GM12878 (cell line): Measurements from ENCODE around the gene DMBX1. TPM values are rescaled to one million over a fixed set of nuclear protein-coding genes. Genes with fewer than 3 reads are reported as not detected.

Source experiments
- ATAC-seq: fragments of 200-7000 bp; cut with Tn5 transposase; 3 replicates; pipeline ENCODE4 v1.9.1; 2020; ENCODE audit warnings: mild to moderate bottlenecking, moderate library complexity
- BruUV-seq: library from RNA; stranded (reverse); fragments of 400-500 nt; replicated peaks from 2 replicates; lab custom pipeline; 2021; lab: Mats Ljungman, UMichigan
- CTCF ChIA-PET: fragments of 300-600 bp; sonication (Branson Sonifier 250); formaldehyde crosslinking; extraction: SDS; loops from one replicate; lab custom pipeline; 2021; ENCODE audit warnings: inconsistent platforms; lab: Yijun Ruan, JAX
- POLR2A ChIA-PET: fragments of 350-600 bp; formaldehyde crosslinking; extraction: SDS; loops from one replicate; lab custom pipeline; 2021; ENCODE audit warnings: inconsistent platforms; lab: Charles Lee
- RAD21 ChIA-PET: fragments of 300-600 bp; sonication (Branson Sonifier 250); formaldehyde crosslinking; loops from one replicate; lab custom pipeline; 2023; ENCODE audit warnings: antibody characterized with exemption; ENCODE audit not compliant: unreplicated experiment; lab: Charles Lee
- SMC1A ChIA-PET: fragments of 300-600 bp; sonication (Branson Sonifier 250); formaldehyde crosslinking; loops from one replicate; lab custom pipeline; 2023; ENCODE audit not compliant: unreplicated experiment, uncharacterized antibody; lab: Charles Lee
- DNase-seq: peaks from one replicate; pipeline ENCODE4 v3.0.0-alpha.2; 2011; ENCODE audit warnings: low read depth, low spot score
- FAIRE-seq: peaks from 3 replicates; lab custom pipeline; 2011; peaks lifted over from hg19 to GRCh38; lab: Jason Lieb, UNC
- H2AFZ ChIP-seq: 2 replicates; pipeline ENCODE4 v1.6.0; 2011; ENCODE audit warnings: low read depth, low read length, control low read depth; ENCODE audit not compliant: control insufficient read depth
- H3K27ac ChIP-seq: 2 replicates; pipeline ENCODE4 v1.5.1; 2011; ENCODE audit warnings: control low read depth; ENCODE audit not compliant: control insufficient read depth, insufficient read depth
- H3K27me3 ChIP-seq, 2 experiments: replicated peaks in 1 of 2; 2 replicates each; pipeline versions ENCODE4 v1.6.0 to v1.6.1; 2011; ENCODE audit warnings: low read length in 1 of 2; ENCODE audit not compliant: control insufficient read depth in 2 of 2, insufficient read depth in 2 of 2
- H3K36me3 ChIP-seq, 2 experiments: 2 replicates each; pipeline ENCODE4 v1.5.1; 2011; ENCODE audit warnings: low read length in 1 of 2; ENCODE audit not compliant: control insufficient read depth in 2 of 2, insufficient read depth in 2 of 2
- H3K4me1 ChIP-seq: 2 replicates; pipeline ENCODE4 v1.6.1; 2011; ENCODE audit warnings: mild to moderate bottlenecking, low read length, moderate library complexity, mixed read lengths; ENCODE audit not compliant: control insufficient read depth, insufficient read depth
- H3K4me2 ChIP-seq: 2 replicates; pipeline ENCODE4 v1.6.0; 2011; ENCODE audit warnings: control low read depth; ENCODE audit not compliant: control insufficient read depth, insufficient read depth
- H3K4me3 ChIP-seq: fragments of 200-600 bp; sonication (generic); 2 replicates; pipeline ENCODE4 v1.5.1; 2016
- H3K79me2 ChIP-seq: 2 replicates; pipeline ENCODE4 v1.6.0; 2011; ENCODE audit warnings: low read length; ENCODE audit not compliant: control insufficient read depth, insufficient read depth
- H3K9ac ChIP-seq: 2 replicates; pipeline ENCODE4 v1.8.0; 2011; ENCODE audit warnings: low read length, control low read depth, mixed read lengths; ENCODE audit not compliant: control insufficient read depth, insufficient read depth
- H3K9me3 ChIP-seq: replicated peaks from 3 replicates; pipeline ENCODE4 v1.5.1; 2011; ENCODE audit warnings: mild to moderate bottlenecking, low read length; ENCODE audit not compliant: control insufficient read depth, insufficient read depth
- H4K20me1 ChIP-seq: 2 replicates; pipeline ENCODE4 v1.6.0; 2011; ENCODE audit not compliant: control insufficient read depth, insufficient read depth
- ASH2L ChIP-seq: fragments of 300-600, 200-600 bp; sonication (generic); IDR thresholded peaks from 2 replicates; pipeline ENCODE4 v1.6.1; 2017; ENCODE audit warnings: low read depth, mild to moderate bottlenecking, borderline replicate concordance
- BMI1 ChIP-seq: fragments of 450-650 bp; IDR thresholded peaks from 2 replicates; pipeline ENCODE4 v1.6.1; 2016; ENCODE audit warnings: mild to moderate bottlenecking, moderate library complexity, borderline replicate concordance
- CREB1 ChIP-seq: IDR thresholded peaks from 2 replicates; pipeline ENCODE4 v1.6.1; 2012; ENCODE audit warnings: low read depth, mild to moderate bottlenecking, inconsistent platforms
- ESRRA ChIP-seq: IDR thresholded peaks from 2 replicates; pipeline ENCODE4 v1.6.1; 2012; ENCODE audit warnings: mild to moderate bottlenecking, low read length, improper control_type of control experiment
- EZH2 ChIP-seq: IDR thresholded peaks from 2 replicates; pipeline ENCODE4 v1.6.1; 2012; ENCODE audit warnings: low read depth, mild to moderate bottlenecking, control low read depth, inconsistent platforms, low read length, borderline replicate concordance; ENCODE audit not compliant: control insufficient read depth
- FOXK2 ChIP-seq: fragments of 450-650 bp; IDR thresholded peaks from 2 replicates; pipeline ENCODE4 v1.6.1; 2017; ENCODE audit warnings: mild to moderate bottlenecking, moderate library complexity
- GABPA ChIP-seq: IDR thresholded peaks from 2 replicates; pipeline ENCODE4 v1.6.1; 2014; ENCODE audit warnings: antibody characterized with exemption, low read depth, mild to moderate bottlenecking, inconsistent platforms
- GATAD2B ChIP-seq: fragments of 450-650 bp; conservative IDR thresholded peaks from 2 replicates; pipeline ENCODE4 v1.6.1; 2017; ENCODE audit warnings: low read depth, mild to moderate bottlenecking, moderate library complexity
- IKZF1 ChIP-seq: fragments of 450-650 bp; conservative IDR thresholded peaks from 2 replicates; pipeline ENCODE4 v1.6.1; 2017; ENCODE audit warnings: antibody characterized with exemption, mild to moderate bottlenecking
- IKZF2 ChIP-seq, 2 experiments: fragments of 450-650 bp; IDR thresholded peaks; 2 replicates each; pipeline ENCODE4 v1.6.1; 2017; ENCODE audit warnings: mild to moderate bottlenecking in 2 of 2, moderate library complexity in 2 of 2
- PBX3 ChIP-seq: IDR thresholded peaks from 2 replicates; pipeline ENCODE4 v1.6.1; 2011; ENCODE audit warnings: mild to moderate bottlenecking, low read depth, low read length, moderate library complexity; ENCODE audit not compliant: insufficient replicate concordance
- POU2F2 ChIP-seq: IDR thresholded peaks from 3 replicates; pipeline ENCODE4 v1.6.1; 2011; ENCODE audit warnings: low read depth, mild to moderate bottlenecking, low read length, borderline replicate concordance
- RCOR1 ChIP-seq: conservative IDR thresholded peaks from 2 replicates; pipeline ENCODE4 v1.6.1; 2012; ENCODE audit warnings: low read depth, low read length, improper control_type of control experiment
- RUNX3 ChIP-seq: IDR thresholded peaks from 2 replicates; pipeline ENCODE4 v1.6.1; 2012; ENCODE audit warnings: low read length, inconsistent platforms
- YBX1 ChIP-seq: fragments of 450-650 bp; IDR thresholded peaks from 2 replicates; pipeline ENCODE4 v1.6.1; 2016; ENCODE audit warnings: antibody characterized with exemption
- WGBS: methylation state at CpG from one replicate; pipeline ENCODE4 v1.1.6; 2016; ENCODE audit warnings: low lambda C conversion rate; ENCODE audit not compliant: insufficient replicate concordance, insufficient coverage; ENCODE audit errors: missing lambda C conversion rate; 5-methylcytosine and 5-hydroxymethylcytosine counted together
- in situ Hi-C: fragments of 300-500 bp; cut with MboI; formaldehyde crosslinking; loops from 9 replicates; pipeline ENCODE4 v1.14.3; 2018; ENCODE audit warnings: mixed read lengths
- intact Hi-C: fragments of 100-400 bp; cut with micrococcal nuclease; formaldehyde crosslinking; loops from one replicate; pipeline ENCODE4 v1.14.2; 2022; ENCODE audit not compliant: unreplicated experiment
- polyA plus RNA-seq, 11 experiments: library from polyadenylated mRNA; depleted of rRNA in 4 of 11; unstranded in 6 of 11; stranded (reverse) in 5 of 11; fragments of >200 nt; fragmentation: Nextera tagmentation in 4 of 11; fragmentation: Illumina TruSeq in 1 of 11; extraction: Ambion mirVana in 4 of 11; extraction: Trizol in 1 of 11; gene quantifications; 1 replicate in 1 of 11; 2 replicates in 10 of 11; pipeline versions ENCODE4 v1.2.1 to v1.2.3, GENCODE V29; 2011 to 2016; ENCODE audit warnings: inconsistent platforms in 2 of 11, missing spikeins in 2 of 11, low read depth in 1 of 11
- total RNA-seq, 4 experiments: library from RNA; depleted of rRNA in 3 of 4; stranded (reverse); fragments of >200 nt in 3 of 4; fragmentation: Illumina TruSeq in 1 of 4; extraction: Trizol in 1 of 4; gene quantifications; 2 replicates each; pipeline versions ENCODE4 v1.2.1 to v1.2.3, GENCODE V29; 2013 to 2021
- TF ChIP-seq, protein P1 (sequence below): fragments of 150-350 bp; IDR thresholded peaks from 2 replicates; pipeline ENCODE4 v1.6.1; 2014; ENCODE audit warnings: mild to moderate bottlenecking, low read depth, low read length

DMBX1 gene
- total and polyA plus RNA-seq, 10 of the 15 experiments (the other 5 are each of a cell fraction or from before 2014, with no cell fraction given): 0.03 TPM; not detected in 9

- no peak overlapping the region for H3K4me3 ChIP-seq
- no peaks in the 10 kb centered on the region for H4K20me1 ChIP-seq
- no peak overlapping the region for H2AFZ ChIP-seq
- H3K4me2 ChIP-seq: no peak overlapping the region
- SMC1A ChIA-PET: no interaction called here
- in situ Hi-C loops: no loop called here
- POLR2A ChIA-PET: no interaction called here
- WGBS: 36% methylated on average over 10 of the region's 10 CpGs
- RAD21 ChIA-PET: no interaction called here
- H3K79me2 ChIP-seq: no peaks in the 10 kb centered on the region
- DNase-seq (no peak), ATAC-seq (no peak), FAIRE-seq (no peak)
- no TSS peak for BruUV-seq
- no peak for TF ChIP-seq EZH2
- TF ChIP-seq, all 136 proteins: peak for 0
- Histone ChIP-seq H3K27ac (no peak overlapping the region), H3K9ac (no peak overlapping the region), H3K4me1 (peaks cover 3% of the 10 kb centered on the region; the same call in 1 of the 2 replicates), H3K27me3 (no peaks in the 10 kb centered on the region; a peak in 1 of 4 replicates), H3K9me3 (no peaks in the 10 kb centered on the region), H3K36me3 (no peaks in the 10 kb centered on the region)
- CTCF ChIA-PET: interaction anchor here (0.8 to 2.3 kb wide), 3 partner anchors 10 to 40 kb away, joined by 3 to 7 read pairs (median 3); no protein-coding TSS in a partner anchor
- intact Hi-C loops: no loop called here
These were observed 27.5 kb downstream of the DMBX1 start for GRCh38 chr1:46517010-46517600.

DNA sequence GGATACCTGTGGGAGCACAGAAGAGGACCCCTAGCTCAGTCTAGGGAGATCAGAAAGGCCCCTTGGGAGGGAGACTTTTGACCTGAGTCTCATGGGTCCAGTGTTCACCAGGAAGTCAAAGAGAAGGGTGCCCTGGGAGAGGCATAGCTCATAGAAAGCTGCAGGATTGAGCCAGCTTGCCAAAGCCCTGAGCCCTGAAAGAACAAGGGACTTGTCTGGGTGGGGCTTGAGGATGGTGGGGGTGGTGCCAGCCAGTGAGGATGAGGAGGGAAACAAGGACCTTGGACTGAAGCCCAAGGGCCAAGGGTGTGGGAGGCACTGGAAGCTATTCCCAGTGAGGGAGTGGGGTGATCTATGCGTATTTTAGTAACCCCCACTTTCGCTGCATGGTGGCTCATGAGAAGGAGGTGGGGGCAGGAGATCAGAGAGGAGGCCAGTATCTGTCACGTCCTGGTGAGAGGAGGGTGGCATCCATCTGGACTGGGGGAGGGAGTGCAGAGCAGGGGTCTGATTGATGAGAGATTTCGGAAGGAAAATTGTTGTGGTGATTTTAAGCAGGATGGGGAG, 28.4 kb downstream of the DMBX1 start:
- H3K9me3 ChIP-seq: no peaks in the 10 kb centered on the region
- ChIA-PET RAD21 (no interaction called here), SMC1A (no interaction called here), POLR2A (no interaction called here), CTCF (interaction anchor here (1.7 to 2.3 kb wide), 2 partner anchors 9 to 10 kb away, joined by 3 to 7 read pairs; no protein-coding TSS in a partner anchor)
- FAIRE-seq (no peak), ATAC-seq (no peak), DNase-seq (no peak)
- no peak overlapping the region for H3K4me2 ChIP-seq
- no peaks in the 10 kb centered on the region for H4K20me1 ChIP-seq
- in situ Hi-C loops: no loop called here
- H2AFZ ChIP-seq: no peak overlapping the region
- no peak overlapping the region for H3K27ac ChIP-seq
- H3K4me3 ChIP-seq: no peak overlapping the region
- H3K79me2 ChIP-seq: no peaks in the 10 kb centered on the region
- peaks cover 12% of the 10 kb centered on the region for H3K4me1 ChIP-seq
- no peaks in the 10 kb centered on the region; a peak in 1 of 4 replicates for H3K27me3 ChIP-seq
- 24% methylated on average over 4 of the region's 4 CpGs for WGBS
- H3K36me3 ChIP-seq: no peaks in the 10 kb centered on the region
- H3K9ac ChIP-seq: no peak overlapping the region
- intact Hi-C loops: no loop called here
- no TSS peak for BruUV-seq
- TF ChIP-seq, protein P1, sequence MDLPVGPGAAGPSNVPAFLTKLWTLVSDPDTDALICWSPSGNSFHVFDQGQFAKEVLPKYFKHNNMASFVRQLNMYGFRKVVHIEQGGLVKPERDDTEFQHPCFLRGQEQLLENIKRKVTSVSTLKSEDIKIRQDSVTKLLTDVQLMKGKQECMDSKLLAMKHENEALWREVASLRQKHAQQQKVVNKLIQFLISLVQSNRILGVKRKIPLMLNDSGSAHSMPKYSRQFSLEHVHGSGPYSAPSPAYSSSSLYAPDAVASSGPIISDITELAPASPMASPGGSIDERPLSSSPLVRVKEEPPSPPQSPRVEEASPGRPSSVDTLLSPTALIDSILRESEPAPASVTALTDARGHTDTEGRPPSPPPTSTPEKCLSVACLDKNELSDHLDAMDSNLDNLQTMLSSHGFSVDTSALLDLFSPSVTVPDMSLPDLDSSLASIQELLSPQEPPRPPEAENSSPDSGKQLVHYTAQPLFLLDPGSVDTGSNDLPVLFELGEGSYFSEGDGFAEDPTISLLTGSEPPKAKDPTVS: no peak
- no peak for TF ChIP-seq YBX1
- TF ChIP-seq RUNX3: no peak
- no peak for TF ChIP-seq GATAD2B
- no peak for TF ChIP-seq RCOR1
- TF ChIP-seq FOXK2: no peak
- no peak for TF ChIP-seq ESRRA
- TF ChIP-seq IKZF1: no peak
- no peak for TF ChIP-seq BMI1
- no peak for TF ChIP-seq GABPA
- TF ChIP-seq POU2F2: no peak
- no peak for TF ChIP-seq IKZF2 (IDR thresholded peaks at IDR 0.05)
- TF ChIP-seq CREB1: no peak
- no peak for TF ChIP-seq PBX3
- TF ChIP-seq ASH2L: no peak
